Muscle of leg (tissue), 11 donors: Measurements from ENCODE around the gene PRKCE. TPM values are rescaled to one million over a fixed set of nuclear protein-coding genes. Genes with fewer than 3 reads are reported as not detected.

ENCODE experiments used
- DNase-seq: peaks from one replicate; pipeline ENCODE4 v3.0.0; 2013
- H3K27ac ChIP-seq: one replicate; pipeline ENCODE4 v1.5.1; 2013; ENCODE audit warnings: mild to moderate bottlenecking, low read length, control low read depth
- H3K27me3 ChIP-seq: one replicate; pipeline ENCODE4 v1.6.1; 2013; ENCODE audit warnings: low read length; ENCODE audit not compliant: control insufficient read depth, insufficient read depth
- H3K36me3 ChIP-seq: one replicate; pipeline ENCODE4 v1.6.1; 2013; ENCODE audit warnings: low read length; ENCODE audit not compliant: control insufficient read depth, insufficient read depth
- H3K4me1 ChIP-seq: one replicate; pipeline ENCODE4 v1.6.1; 2013; ENCODE audit warnings: low read length; ENCODE audit not compliant: control insufficient read depth, insufficient read depth
- H3K4me3 ChIP-seq: one replicate; pipeline ENCODE4 v1.5.1; 2013; ENCODE audit warnings: low read length, control low read depth
- H3K9me3 ChIP-seq: replicated peaks from 2 replicates; pipeline ENCODE4 v1.6.1; 2013; ENCODE audit warnings: low read depth, low read length; ENCODE audit not compliant: control insufficient read depth
- WGBS: methylation state at CpG from one replicate; pipeline ENCODE4 v1.1.5; 2013; ENCODE audit warnings: missing lambda C conversion rate; ENCODE audit not compliant: insufficient coverage; 5-methylcytosine and 5-hydroxymethylcytosine counted together
- polyA plus RNA-seq, 8 donors: library from polyadenylated mRNA; unstranded; fragments of 120-200 nt; gene quantifications; one replicate each; pipeline versions ENCODE4 v1.2.1 to v1.2.3, GENCODE V29; 2013; ENCODE audit warnings: inconsistent platforms in 1 of 8, low replicate concordance in 1 of 8; ENCODE audit not compliant: insufficient read length in 8 of 8, insufficient read depth in 1 of 8
- total RNA-seq: library from RNA; stranded (reverse); fragments of 120-200 nt; gene quantifications from one replicate; pipeline ENCODE4 v1.2.4, GENCODE V29; 2013

The PRKCE gene
- total and polyA plus RNA-seq, 9 donors: 3.5 to 8.6 (median 6.3) TPM

DNA sequence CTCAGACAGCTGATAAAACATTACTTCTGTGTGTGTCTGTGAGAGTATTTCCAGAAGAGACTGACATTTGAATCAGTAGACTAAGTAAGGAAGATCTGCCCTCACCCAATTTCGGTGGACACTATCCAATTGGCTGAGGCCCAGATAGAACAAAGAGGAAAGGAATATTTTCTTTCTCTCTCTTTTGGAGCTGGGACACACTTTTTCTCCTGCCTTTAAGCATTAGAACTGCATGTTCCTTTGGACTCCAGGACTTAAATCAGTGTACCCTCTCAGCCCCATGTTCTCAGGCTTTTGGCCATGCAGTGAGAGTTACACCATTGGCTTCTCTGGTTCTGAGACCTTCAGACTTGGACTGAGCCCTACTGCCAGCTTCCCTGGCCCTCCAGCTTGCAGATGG, 37.1 kb upstream of the PRKCE start:
- WGBS: no CpG with 5 or more reads among the region's 1 CpG
- no peaks in the 10 kb centered on the region for H3K9me3 ChIP-seq
- H3K4me3 ChIP-seq: no peak overlapping the region
- H3K4me1 ChIP-seq: peaks cover 1% of the 10 kb centered on the region
- H3K27ac ChIP-seq: no peak overlapping the region
- H3K27me3 ChIP-seq: peaks cover 3% of the 10 kb centered on the region
- no peak for DNase-seq
- no peaks in the 10 kb centered on the region for H3K36me3 ChIP-seq

DNA sequence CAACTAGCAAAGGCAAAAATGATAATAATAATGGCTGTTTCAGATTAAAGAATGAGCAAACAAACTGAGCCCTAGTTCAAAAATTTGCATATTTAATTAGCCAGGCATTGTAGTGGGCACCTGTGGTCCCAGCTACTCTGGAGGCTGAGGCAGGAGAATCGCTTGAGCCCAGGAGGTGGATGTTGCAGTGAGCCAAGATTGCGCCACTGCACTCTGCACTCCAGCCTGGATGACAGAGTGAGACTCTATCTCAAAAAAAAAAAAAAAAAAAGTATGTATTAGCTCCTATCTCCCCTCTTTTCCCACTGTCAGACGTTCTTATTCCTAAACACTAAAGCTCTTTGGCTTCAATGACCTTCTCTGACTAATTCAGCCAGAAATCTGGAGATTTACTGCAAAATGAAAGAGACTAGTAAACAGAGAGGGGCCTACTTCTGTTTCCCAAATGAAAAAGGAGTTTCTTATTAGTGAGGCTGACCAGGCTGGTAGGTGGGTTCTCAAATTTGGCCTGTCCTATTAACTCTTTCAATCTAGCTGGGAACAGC, 36.5 kb upstream of the PRKCE start:
- Histone ChIP-seq H3K36me3 (no peaks in the 10 kb centered on the region), H3K4me3 (no peak overlapping the region), H3K4me1 (no peaks in the 10 kb centered on the region), H3K27ac (no peak overlapping the region), H3K27me3 (peaks cover 3% of the 10 kb centered on the region), H3K9me3 (no peaks in the 10 kb centered on the region)
- no peak for DNase-seq
- WGBS: no CpG with 5 or more reads among the region's 3 CpGs

DNA sequence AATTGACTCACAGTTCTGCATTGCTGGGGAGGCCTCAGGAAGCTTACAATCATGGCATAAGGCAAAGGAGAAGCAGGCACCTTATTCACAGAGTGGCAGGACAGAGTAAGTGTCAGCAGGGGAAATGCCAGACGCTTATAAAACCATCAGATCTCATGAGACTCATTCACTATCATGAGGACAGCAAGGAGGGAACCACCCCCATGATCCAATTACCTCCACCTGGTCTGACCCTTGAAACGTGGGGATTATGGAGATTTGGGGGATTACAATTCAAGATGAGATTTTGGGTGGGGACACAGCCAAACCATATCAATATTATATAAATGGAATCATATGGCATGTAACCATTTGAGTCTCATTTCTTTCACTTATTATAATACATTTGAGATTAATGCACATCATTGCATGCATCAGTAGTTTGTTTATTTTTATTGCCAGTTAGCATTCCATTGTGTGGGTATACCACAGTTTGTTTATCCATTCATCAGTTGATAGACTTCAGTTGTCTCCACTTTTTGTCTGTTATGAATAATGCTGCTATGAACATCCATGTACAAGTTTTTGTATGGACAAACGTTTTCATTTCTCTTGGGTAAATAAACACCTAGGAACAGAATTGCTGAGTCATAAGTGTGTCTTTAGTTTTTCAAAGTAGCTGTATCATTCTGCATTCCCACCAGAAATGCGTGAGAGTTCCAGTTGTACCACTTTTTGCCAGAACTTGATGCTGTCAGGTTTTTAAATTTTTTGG, 34.6 kb upstream of the PRKCE start:
- no peaks in the 10 kb centered on the region for H3K4me1 ChIP-seq
- H3K4me3 ChIP-seq: no peak overlapping the region
- no CpG with 5 or more reads among the region's 4 CpGs for WGBS

DNA sequence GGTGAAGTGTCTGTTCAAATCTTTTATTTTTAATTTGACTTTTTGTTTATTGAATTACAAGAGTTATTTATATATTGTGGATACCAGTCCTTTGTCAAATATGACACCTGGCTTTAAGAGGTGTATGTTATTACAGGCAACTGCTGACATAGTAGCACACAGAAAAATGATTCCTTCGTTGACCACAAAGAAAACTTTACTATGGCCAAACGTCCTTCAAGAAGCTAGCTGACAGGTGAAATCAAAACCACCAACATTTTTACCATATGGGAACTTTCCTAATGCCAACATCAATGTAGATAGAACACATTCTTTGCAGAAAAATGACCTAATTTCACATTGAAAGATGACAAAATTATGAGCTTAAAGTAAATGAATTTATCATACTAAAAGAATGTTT, 34.0 kb upstream of the PRKCE start:
- H3K27me3 ChIP-seq: peaks cover 3% of the 10 kb centered on the region
- WGBS: 80% methylated on average over 1 of the region's 2 CpGs
- H3K36me3 ChIP-seq: no peaks in the 10 kb centered on the region
- H3K9me3 ChIP-seq: no peaks in the 10 kb centered on the region
- no peaks in the 10 kb centered on the region for H3K4me1 ChIP-seq
- H3K27ac ChIP-seq: no peak overlapping the region
- no peak overlapping the region for H3K4me3 ChIP-seq
- DNase-seq: no peak

More for the DNA sequence above, 34.6 kb upstream of the PRKCE start:
- DNase-seq: no peak
- Histone ChIP-seq H3K27ac (no peak overlapping the region), H3K9me3 (no peaks in the 10 kb centered on the region), H3K36me3 (no peaks in the 10 kb centered on the region), H3K27me3 (peaks cover 3% of the 10 kb centered on the region)

DNA sequence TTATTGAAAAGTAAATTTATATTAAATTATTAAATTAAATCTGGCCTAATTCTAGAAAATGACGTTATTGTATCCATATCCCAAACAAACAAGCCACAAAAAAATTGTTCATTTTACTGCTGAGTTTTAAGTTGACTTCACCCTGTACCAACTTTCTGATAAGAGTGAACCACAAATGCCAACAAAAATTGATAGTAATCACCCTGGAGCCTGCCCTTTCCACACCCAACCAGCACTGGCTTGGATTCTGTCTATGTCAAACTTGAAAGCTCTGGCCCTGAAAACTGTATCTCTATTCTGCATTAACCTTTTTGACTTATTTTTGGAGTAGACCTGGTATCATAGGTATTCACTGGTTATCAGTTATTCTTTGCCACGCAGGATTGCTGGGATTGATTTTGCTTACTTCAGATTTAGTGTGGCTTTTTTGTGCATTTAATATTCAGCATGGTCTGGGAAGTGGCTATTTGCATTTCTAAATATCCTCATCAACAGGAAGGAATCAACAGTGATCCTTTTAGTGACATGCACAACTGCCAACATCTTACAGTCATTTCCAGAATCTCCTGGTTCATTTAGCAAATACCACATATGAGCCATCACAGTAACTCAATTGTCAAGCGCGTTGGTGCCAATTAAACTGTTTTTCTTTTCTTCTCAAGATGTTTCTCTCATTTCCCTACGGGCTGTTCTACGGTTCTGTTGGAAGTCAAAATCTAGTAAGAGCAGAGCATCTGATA, 29.0 kb upstream of the PRKCE start:
- no peak for DNase-seq
- Histone ChIP-seq H3K27ac (no peak overlapping the region), H3K4me1 (no peaks in the 10 kb centered on the region), H3K36me3 (no peaks in the 10 kb centered on the region), H3K4me3 (no peak overlapping the region), H3K9me3 (no peaks in the 10 kb centered on the region), H3K27me3 (peaks cover 3% of the 10 kb centered on the region)
- no CpG with 5 or more reads among the region's 6 CpGs for WGBS

DNA sequence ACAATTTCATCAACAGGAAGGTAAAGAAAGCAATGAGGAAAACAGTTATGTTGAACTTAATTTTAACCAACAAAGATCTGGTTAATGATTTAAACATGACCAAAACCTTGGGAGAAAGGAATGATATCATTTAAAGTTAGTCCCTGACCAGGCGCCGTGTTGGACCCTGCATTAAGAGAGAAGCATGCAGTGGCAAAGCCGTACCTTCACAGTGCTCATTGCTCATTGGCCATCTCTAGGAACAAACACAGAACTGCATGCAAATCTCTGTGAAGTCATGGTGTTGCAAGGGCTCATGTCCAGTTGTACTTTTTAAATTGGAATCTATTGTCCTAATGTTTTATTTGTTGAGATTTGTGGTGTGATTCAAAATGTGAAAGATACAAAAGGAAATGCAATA, 28.4 kb upstream of the PRKCE start:
- no peaks in the 10 kb centered on the region for H3K4me1 ChIP-seq
- 60% methylated on average over 2 of the region's 3 CpGs for WGBS

DNA sequence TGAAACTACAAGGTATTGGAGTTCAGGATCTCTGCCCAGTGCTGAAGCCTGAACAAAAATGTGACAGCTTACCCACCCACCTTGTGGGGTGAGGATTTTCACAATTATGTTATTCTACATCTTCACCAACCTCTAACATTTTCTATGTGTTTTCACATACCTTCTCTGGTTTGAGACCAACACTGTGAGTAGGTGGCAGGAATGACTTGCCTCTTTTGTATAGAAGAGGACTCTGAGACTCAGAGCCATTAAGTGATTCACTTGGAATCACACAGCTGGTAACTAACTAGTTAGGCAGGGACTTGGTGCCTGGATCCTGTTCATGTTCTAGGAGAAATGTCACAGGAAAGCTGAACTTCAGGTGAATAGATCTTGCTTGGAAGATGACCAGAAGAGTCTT, 25.7 kb upstream of the PRKCE start:
- Histone ChIP-seq H3K36me3 (no peaks in the 10 kb centered on the region), H3K4me1 (no peaks in the 10 kb centered on the region), H3K4me3 (no peak overlapping the region), H3K27me3 (no peaks in the 10 kb centered on the region), H3K9me3 (no peaks in the 10 kb centered on the region), H3K27ac (no peak overlapping the region)
- DNase-seq: no peak

More for the DNA sequence above, 28.4 kb upstream of the PRKCE start:
- no peaks in the 10 kb centered on the region for H3K36me3 ChIP-seq
- no peak for DNase-seq
- H3K9me3 ChIP-seq: no peaks in the 10 kb centered on the region
- H3K4me3 ChIP-seq: no peak overlapping the region
- peaks cover 3% of the 10 kb centered on the region for H3K27me3 ChIP-seq
- no peak overlapping the region for H3K27ac ChIP-seq

DNA sequence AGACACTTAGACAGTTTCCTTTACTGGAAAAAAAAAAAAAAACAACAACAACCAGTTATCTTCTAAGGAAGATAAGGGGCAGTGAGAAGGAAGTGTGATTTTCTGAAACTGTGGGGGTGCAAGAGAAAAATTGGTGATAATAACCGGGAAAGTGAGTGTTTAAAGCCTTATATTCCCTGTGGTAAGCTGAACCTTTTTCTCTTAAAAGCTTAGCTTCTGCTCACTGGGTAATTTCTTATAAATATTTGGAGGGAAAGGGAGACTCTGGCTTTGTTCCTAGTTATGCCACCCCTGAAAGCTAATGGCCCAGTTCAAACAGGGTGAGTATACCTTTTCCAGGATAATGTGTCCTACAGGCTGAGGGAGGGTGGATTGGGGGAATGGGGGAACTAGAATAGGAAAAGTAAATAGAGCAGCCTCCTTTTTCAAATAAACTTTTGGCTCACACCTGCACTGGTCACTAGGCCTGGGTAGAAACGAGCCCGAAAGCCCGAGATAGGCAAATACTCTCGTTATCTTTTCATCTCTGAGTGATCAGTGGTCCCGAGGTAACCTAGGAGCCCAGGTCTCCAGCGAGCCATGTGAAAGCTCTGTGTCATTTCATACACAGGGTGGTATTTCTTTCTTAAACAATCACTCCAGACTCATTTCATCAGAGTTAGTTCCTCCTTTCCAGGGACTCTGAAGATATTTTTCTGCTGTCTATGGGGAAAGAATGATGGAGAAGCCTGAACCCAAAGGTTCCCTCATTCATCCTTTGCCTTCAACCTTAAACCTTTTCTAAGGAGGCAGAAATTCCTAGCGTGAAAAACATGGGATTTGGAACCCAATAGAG, 24.9 kb upstream of the PRKCE start:
- Histone ChIP-seq H3K4me1 (no peaks in the 10 kb centered on the region), H3K9me3 (no peaks in the 10 kb centered on the region), H3K27me3 (peaks cover 3% of the 10 kb centered on the region), H3K27ac (no peak overlapping the region), H3K36me3 (no peaks in the 10 kb centered on the region), H3K4me3 (no peak overlapping the region)
- no peak for DNase-seq
- 79% methylated on average over 5 of the region's 8 CpGs for WGBS

DNA sequence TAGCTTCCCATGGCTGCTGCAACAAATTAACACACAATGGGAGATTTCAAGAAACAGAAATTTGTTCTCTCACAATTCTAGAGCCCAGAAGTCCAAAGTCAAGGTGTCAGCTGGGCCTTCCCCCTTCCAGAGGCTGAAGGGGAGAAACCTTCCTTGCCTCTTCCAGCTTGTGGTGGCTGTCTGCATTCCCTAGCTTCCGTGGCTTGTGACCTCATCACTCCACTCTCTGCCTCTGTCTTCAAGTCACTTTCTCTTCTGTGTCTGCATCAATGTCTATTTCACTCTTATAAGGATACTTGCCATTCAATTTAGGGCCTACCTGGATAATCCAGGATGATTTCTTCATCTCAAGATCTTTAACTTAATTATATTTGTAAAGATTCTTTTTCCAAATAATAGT, 23.6 kb upstream of the PRKCE start:
- DNase-seq: no peak
- 67% methylated on average over 1 of the region's 1 CpG for WGBS
- H3K9me3 ChIP-seq: no peaks in the 10 kb centered on the region
- H3K36me3 ChIP-seq: no peaks in the 10 kb centered on the region
- no peak overlapping the region for H3K27ac ChIP-seq
- H3K27me3 ChIP-seq: peaks cover 10% of the 10 kb centered on the region
- no peaks in the 10 kb centered on the region for H3K4me1 ChIP-seq
- H3K4me3 ChIP-seq: no peak overlapping the region

DNA sequence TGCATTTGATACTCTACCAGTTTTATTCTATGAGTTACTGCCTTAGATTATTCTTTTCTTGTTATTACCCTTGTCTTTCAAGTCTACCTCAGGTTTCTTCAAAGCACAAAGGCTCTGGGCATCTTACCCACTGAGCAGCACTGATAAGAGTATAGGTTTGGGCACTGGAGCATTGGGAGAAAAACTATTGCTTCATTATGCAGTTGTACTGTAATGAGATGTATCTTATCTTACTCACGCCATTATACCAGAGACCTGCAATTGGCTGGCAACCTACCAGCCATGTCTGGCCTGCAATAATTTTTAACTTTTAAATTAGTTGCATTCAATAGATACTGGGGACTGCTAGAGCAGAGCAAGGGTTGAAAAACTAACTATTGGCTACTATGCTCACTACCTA, 21.5 kb upstream of the PRKCE start:
- no peak overlapping the region for H3K4me3 ChIP-seq
- H3K36me3 ChIP-seq: no peaks in the 10 kb centered on the region
- peaks cover 10% of the 10 kb centered on the region for H3K27me3 ChIP-seq
- WGBS: no CpG with 5 or more reads among the region's 1 CpG
- DNase-seq: no peak
- no peak overlapping the region for H3K27ac ChIP-seq
- H3K4me1 ChIP-seq: no peaks in the 10 kb centered on the region
- H3K9me3 ChIP-seq: no peaks in the 10 kb centered on the region
